ENCODE measurements around the gene CHST5.

The CHST5 gene

GRCh38 chr16:75483222-75483621 is 52.7 kb downstream of the CHST5 start:
- Histone ChIP-seq H3K27ac (replicated peaks) (no peak overlapping the region), H3K4me3 (replicated peaks; ENCODE audit: insufficient read depth, low read length) (no peak overlapping the region), H3K27me3 (ENCODE audit: insufficient read depth, poor library complexity, severe bottlenecking) (no peaks in the 10 kb centered on the region)
- no peak for DNase-seq (ENCODE audit: low read depth in 1 of 2, low spot score in 1 of 2)
- TF ChIP-seq, protein P1, sequence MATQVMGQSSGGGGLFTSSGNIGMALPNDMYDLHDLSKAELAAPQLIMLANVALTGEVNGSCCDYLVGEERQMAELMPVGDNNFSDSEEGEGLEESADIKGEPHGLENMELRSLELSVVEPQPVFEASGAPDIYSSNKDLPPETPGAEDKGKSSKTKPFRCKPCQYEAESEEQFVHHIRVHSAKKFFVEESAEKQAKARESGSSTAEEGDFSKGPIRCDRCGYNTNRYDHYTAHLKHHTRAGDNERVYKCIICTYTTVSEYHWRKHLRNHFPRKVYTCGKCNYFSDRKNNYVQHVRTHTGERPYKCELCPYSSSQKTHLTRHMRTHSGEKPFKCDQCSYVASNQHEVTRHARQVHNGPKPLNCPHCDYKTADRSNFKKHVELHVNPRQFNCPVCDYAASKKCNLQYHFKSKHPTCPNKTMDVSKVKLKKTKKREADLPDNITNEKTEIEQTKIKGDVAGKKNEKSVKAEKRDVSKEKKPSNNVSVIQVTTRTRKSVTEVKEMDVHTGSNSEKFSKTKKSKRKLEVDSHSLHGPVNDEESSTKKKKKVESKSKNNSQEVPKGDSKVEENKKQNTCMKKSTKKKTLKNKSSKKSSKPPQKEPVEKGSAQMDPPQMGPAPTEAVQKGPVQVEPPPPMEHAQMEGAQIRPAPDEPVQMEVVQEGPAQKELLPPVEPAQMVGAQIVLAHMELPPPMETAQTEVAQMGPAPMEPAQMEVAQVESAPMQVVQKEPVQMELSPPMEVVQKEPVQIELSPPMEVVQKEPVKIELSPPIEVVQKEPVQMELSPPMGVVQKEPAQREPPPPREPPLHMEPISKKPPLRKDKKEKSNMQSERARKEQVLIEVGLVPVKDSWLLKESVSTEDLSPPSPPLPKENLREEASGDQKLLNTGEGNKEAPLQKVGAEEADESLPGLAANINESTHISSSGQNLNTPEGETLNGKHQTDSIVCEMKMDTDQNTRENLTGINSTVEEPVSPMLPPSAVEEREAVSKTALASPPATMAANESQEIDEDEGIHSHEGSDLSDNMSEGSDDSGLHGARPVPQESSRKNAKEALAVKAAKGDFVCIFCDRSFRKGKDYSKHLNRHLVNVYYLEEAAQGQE (IDR thresholded peaks at IDR 0.05; ENCODE audit: insufficient replicate concordance, low read depth) = no peak
- TF ChIP-seq, protein P2, sequence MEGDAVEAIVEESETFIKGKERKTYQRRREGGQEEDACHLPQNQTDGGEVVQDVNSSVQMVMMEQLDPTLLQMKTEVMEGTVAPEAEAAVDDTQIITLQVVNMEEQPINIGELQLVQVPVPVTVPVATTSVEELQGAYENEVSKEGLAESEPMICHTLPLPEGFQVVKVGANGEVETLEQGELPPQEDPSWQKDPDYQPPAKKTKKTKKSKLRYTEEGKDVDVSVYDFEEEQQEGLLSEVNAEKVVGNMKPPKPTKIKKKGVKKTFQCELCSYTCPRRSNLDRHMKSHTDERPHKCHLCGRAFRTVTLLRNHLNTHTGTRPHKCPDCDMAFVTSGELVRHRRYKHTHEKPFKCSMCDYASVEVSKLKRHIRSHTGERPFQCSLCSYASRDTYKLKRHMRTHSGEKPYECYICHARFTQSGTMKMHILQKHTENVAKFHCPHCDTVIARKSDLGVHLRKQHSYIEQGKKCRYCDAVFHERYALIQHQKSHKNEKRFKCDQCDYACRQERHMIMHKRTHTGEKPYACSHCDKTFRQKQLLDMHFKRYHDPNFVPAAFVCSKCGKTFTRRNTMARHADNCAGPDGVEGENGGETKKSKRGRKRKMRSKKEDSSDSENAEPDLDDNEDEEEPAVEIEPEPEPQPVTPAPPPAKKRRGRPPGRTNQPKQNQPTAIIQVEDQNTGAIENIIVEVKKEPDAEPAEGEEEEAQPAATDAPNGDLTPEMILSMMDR (IDR thresholded peaks at IDR 0.05; ENCODE audit: insufficient read depth, low read length) = no peak
- TF ChIP-seq GABPA (IDR thresholded peaks at IDR 0.05; ENCODE audit: low read depth) (no peak), SPI1 (IDR thresholded peaks at IDR 0.05; ENCODE audit: borderline replicate concordance, low read depth) (no peak), POLR2AphosphoS5 (IDR thresholded peaks at IDR 0.05; ENCODE audit: low read depth) (no peak)

GRCh38 chr16:75482434-75483205 is 53.3 kb downstream of the CHST5 start:
- TF ChIP-seq, protein P2 (IDR thresholded peaks at IDR 0.05; ENCODE audit: insufficient read depth, low read length) = no peak
- no peak for TF ChIP-seq POLR2AphosphoS5 (IDR thresholded peaks at IDR 0.05; ENCODE audit: low read depth)
- no peak for TF ChIP-seq GABPA (IDR thresholded peaks at IDR 0.05; ENCODE audit: low read depth)
- TF ChIP-seq SPI1 (IDR thresholded peaks at IDR 0.05; ENCODE audit: borderline replicate concordance, low read depth) = no peak
- TF ChIP-seq, protein P1 (IDR thresholded peaks at IDR 0.05; ENCODE audit: insufficient replicate concordance, low read depth) = no peak
- H3K27me3 ChIP-seq (ENCODE audit: insufficient read depth, poor library complexity, severe bottlenecking) = no peaks in the 10 kb centered on the region
- H3K4me3 ChIP-seq (replicated peaks; ENCODE audit: insufficient read depth, low read length) = no peak overlapping the region
- no peak overlapping the region for H3K27ac ChIP-seq (replicated peaks)
- no peak for DNase-seq (ENCODE audit: low read depth in 1 of 2, low spot score in 1 of 2)

GRCh38 chr16:75481475-75481874 is 54.4 kb downstream of the CHST5 start:
- Histone ChIP-seq H3K27ac (replicated peaks) (no peak overlapping the region), H3K27me3 (ENCODE audit: insufficient read depth, poor library complexity, severe bottlenecking) (no peaks in the 10 kb centered on the region), H3K4me3 (replicated peaks; ENCODE audit: insufficient read depth, low read length) (no peak overlapping the region)
- TF ChIP-seq SPI1 (IDR thresholded peaks at IDR 0.05; ENCODE audit: borderline replicate concordance, low read depth) (no peak), GABPA (IDR thresholded peaks at IDR 0.05; ENCODE audit: low read depth) (no peak), POLR2AphosphoS5 (IDR thresholded peaks at IDR 0.05; ENCODE audit: low read depth) (no peak)
- TF ChIP-seq, protein P2 (IDR thresholded peaks at IDR 0.05; ENCODE audit: insufficient read depth, low read length) = no peak
- TF ChIP-seq, protein P1 (IDR thresholded peaks at IDR 0.05; ENCODE audit: insufficient replicate concordance, low read depth) = no peak
- DNase-seq (ENCODE audit: low read depth in 1 of 2, low spot score in 1 of 2) = no peak
